Glomerular visceral epithelial cell (primary cell): ENCODE results near the gene RHOC.

Experiments used
- DNase-seq: peaks from one replicate; pipeline ENCODE4 v3.0.0-alpha.2; 2016; ENCODE audit errors: extremely low spot score

RHOC gene

DNA sequence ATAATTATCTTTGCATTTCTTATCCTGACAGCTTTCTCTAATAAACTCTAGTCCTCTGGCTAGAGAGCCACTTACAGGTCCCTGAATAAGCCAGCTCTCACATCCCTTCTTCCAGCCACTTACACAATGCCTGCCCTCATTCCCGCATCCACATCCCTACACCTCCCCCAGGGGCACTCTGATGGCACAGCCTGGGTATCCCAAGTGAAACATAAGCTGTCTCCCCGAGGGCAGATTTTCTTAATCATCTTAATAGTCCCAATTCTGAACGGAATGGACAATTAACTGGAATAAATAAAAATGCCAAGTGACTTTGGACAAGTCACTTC, 4.9 kb downstream of the RHOC start:
- DNase-seq: no peak

DNA sequence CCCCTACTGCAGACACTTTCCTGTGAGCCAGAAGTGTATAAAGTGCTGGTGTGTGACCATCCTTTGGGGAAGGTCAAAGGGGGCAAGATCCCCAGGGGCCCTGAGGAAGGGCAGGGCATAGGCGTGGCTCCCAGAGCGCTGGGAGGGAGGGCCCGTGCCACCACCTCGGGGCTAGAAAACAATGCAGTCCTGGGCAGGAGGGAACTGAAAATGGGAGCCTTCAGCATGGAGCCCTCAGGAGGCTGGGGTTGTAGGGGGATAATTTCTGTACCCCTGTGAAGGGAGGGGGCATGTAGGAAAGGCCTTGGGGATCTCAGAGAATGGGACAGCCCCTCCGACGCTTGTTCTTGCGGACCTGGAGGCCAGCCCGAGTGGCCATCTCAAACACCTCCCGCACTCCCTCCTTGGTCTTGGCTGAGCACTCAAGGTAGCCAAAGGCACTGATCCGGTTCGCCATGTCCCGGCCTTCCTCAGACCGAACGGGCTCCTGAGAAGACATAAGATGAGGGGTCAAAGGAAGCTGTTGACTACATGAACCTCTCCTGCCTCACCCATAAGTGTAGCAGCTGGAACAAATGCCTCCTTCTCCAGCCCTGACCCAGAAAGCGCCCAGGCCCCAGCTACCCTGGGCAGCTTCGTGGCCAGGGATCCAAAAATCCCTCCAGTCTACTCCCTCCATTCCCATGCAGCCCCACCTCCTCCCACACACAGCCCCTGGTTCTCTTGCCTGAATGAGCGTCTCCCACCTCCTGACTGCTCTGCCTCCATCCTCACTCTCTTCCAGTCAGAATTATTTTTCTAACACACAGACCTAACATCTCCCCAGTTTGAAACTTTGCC, 5.5 kb downstream of the RHOC start:
- DNase-seq: no peak

- DNase-seq: peak; percentile 99
These were observed 6.4 kb downstream of the RHOC start for GRCh38 chr1:112700290-112701226.

DNA sequence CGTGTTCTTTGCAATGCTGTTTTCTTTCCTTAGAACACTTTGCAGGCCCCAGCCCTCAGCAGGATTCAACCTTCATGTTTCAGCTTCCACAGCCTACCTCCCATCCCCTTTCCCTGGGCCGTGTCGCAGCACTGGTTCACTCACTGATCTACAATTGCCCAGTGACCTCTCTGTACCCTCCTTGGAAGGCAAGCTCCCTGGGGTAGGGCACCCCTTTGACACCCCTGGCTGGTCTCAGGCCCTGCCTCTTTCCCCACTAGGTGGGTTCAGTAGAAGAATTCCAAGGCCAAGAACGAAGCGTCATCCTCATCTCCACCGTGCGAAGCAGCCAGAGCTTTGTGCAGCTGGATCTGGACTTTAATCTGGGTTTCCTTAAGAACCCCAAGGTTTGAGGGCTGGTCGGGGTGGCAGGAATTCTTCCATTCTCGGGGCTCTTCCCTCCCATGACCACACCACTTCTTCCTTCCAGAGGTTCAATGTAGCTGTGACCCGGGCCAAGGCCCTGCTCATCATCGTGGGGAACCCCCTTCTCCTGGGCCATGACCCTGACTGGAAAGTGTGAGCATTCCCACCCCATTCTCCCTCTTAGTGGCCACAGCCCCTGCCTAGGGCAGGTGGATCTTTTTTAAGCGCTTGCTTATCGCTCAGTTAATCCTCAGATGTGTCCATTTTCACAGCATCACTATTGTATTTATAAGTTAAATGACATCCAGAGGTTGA, 7.3 kb downstream of the RHOC start:
- DNase-seq: no peak

GRCh38 chr1:112698366-112699310, 8.3 kb downstream of the RHOC start:
- DNase-seq: no peak

DNA sequence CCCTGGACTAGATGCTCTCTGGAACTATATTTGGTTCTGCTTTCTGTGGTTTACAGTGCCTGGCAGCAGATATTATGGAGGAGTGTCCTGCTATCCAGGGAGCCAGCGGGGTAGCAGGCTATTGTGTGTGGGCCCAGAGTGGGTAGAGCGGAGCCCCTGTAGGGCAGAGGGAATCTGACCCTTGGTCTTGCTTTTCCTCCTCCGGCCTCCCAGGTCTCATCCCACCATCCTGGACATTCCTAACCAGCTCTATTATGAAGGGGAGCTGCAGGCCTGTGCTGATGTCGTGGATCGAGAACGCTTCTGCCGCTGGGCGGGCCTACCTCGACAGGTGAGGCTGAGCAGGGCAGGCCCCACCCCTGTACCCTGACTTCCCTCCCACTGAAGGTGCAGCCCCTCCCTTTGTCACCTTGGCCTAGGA, 9.1 kb downstream of the RHOC start:
- no peak for DNase-seq

DNA sequence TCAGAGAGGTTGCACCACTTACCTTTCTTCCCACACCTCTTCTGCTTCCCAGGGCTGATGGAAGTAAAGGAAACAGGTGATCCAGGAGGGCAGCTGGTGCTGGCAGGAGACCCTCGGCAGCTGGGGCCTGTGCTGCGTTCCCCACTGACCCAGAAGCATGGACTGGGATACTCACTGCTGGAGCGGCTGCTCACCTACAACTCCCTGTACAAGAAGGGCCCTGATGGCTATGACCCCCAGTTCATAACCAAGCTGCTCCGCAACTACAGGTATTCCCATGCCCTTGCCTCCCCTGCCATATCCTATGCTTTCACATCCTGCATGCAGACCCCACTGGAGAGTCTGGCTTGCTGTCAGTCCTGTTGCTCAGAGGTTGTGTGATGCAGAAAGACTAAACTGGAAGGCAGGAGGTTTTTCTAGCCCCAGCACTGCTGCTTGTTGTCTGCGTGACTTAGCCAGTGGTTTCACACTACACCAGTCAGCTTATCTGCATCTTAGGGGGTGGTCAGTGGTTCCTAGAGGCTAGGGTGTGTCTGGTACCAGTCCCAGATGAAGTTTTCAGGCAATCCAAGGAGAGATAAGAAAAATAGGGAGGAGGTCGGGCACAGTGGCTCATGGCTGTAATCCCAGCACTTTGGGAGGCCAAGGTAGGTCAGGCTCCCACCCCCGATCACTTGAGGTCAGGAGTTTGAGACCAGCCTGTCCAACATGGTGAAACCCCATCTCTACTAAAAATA, 10.2 kb downstream of the RHOC start:
- no peak for DNase-seq

DNA sequence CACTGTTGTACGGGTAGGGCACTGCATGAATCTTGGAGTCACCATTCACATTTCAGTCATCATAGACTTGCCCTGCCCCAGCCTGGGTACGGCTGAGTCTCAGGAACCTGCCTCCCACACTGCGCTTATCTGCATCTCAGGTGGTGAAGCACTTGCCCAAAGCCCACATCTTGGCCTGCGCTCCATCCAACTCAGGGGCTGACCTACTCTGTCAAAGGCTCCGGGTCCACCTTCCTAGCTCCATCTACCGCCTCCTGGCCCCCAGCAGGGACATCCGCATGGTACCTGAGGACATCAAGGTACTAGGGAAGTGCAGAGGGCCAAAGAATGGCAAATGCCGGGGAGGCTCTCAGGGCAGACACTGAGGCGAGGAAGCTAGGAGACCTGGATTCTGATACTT, 11.7 kb downstream of the RHOC start:
- DNase-seq: no peak

DNA sequence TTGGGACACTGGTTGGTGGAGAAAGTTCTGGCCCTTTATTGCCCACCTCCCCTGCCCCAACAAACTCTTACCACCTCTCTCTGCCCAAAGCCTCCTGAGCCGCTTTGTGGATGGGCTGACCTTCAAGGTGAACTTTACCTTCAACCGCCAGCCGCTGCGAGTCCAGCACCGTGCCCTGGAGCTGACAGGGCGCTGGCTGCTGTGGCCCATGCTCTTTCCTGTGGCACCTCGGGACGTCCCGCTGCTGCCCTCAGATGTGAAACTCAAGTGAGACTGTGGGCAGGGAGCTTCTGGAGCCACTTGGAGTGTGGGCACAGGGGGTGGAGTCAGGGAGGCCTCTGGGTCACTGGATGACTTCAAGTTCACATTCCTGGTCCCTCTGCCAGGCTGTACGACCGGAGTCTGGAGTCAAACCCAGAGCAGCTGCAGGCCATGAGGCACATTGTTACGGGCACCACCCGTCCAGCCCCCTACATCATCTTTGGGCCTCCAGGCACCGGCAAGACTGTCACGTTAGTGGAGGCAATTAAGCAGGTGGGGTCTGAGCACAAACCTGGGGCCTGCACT, 12.5 kb downstream of the RHOC start:
- no peak for DNase-seq

- no peak for DNase-seq
These were observed 13.1 kb downstream of the RHOC start for GRCh38 chr1:112693821-112694220.

DNA sequence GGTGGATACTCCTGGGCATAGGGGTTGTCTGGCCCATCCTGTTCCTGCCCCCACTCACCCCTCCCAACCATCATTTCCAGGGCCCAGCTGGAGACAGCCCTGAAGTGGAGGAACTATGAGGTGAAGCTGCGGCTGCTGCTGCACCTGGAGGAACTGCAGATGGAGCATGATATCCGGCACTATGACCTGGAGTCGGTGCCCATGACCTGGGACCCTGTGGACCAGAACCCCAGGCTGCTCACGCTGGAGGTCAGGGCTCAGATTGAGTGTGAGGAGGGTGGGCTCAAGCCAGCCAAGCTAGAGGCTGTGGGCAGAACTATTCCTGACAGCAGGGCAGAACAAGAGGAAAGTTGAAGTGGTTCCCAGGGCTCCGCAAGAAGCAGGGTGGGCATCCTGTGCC, 14.2 kb downstream of the RHOC start:
- no peak for DNase-seq

- DNase-seq: no peak
These were observed 17.1 kb downstream of the RHOC start for GRCh38 chr1:112689842-112690237.

DNA sequence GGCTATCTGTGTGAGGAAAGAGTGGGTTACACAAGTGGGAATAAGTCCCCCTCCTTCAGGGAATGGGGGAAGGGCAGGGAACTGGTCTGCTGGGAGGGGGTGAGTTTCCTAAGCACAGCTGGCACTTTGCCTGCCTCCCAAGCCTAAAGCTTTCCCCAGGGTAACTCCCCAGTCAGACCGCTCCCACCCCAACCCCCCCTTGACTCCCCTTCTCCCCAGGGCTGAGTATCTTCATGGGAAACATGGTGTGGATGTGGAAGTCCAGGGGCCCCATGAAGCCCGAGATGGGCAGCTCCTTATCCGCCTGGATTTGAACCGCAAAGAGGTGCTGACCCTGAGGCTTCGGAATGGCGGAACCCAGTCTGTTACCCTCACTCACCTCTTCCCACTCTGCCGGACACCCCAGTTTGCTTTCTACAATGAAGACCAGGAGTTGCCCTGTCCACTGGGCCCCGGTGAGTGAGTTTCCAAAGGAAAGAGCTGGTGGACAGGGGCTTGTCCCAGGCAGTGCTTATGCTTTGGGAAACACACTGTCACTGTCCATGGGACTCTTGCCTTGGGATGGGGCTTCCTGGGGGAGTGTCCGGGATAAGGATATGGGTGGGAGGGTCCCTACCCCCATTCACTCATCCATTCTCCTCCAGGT, 17.6 kb downstream of the RHOC start:
- DNase-seq: no peak

GRCh38 chr1:112688781-112689193, 18.1 kb downstream of the RHOC start:
- DNase-seq: no peak

- no peak for DNase-seq
These were observed 19.0 kb downstream of the RHOC start for GRCh38 chr1:112687785-112688496.

GRCh38 chr1:112687361-112687760, 19.6 kb downstream of the RHOC start:
- DNase-seq: no peak

- no peak for DNase-seq
These were observed 20.1 kb downstream of the RHOC start for GRCh38 chr1:112686835-112687234.

GRCh38 chr1:112686417-112686816, 20.5 kb downstream of the RHOC start:
- no peak for DNase-seq

GRCh38 chr1:112685913-112686312, 21.0 kb downstream of the RHOC start:
- no peak for DNase-seq
